Measurements from ENCODE around the gene NFKBIA. TPM values are rescaled to one million over a fixed set of nuclear protein-coding genes. Genes with fewer than 3 reads are reported as not detected.

NFKBIA gene
- total and polyA plus RNA-seq, 2 of the 8 experiments (the other 6 are each of a cell fraction or from before 2014, with no cell fraction given) = 25.9 to 49.7 TPM

GRCh38 chr14:35400648-35401421, 3.7 kb downstream of the NFKBIA start:
- H3K14ac ChIP-seq (ENCODE audit: insufficient read length) = no peak overlapping the region
- H2AFZ ChIP-seq (ENCODE audit: low read length) = no peak overlapping the region
- no peak overlapping the region for H3K4me3 ChIP-seq (ENCODE audit: extremely low read depth in 1 of 4, insufficient read depth in 2 of 4, low read depth in 3 of 4, low read length in 4 of 4)
- DNase-seq (ENCODE audit: low read depth in 1 of 2, low spot score in 2 of 2) (no peak), FAIRE-seq (no peak)
- ChIA-PET CTCF (ENCODE audit: partially characterized antibody) (interaction anchor here (0.6 to 1.2 kb wide), 2 partner anchors 9 to 369 kb away, joined by 3 read pairs; no protein-coding TSS in a partner anchor), POLR2A (ENCODE audit: partially characterized antibody) (interaction anchor here (0.6 to 2.2 kb wide), 6 partner anchors 10 to 283 kb away, joined by 3 to 10 read pairs (median 3); partner anchors contain the start of genes PPP2R3C, PRORP and PSMA6)
- H3K79me1 ChIP-seq (ENCODE audit: low read depth, low read length) = peaks cover 6% of the 10 kb centered on the region; the same call in 1 of the 2 replicates
- H3K23me2 ChIP-seq (ENCODE audit: low read depth, low read length) = peaks cover 9% of the 10 kb centered on the region
- no peak overlapping the region for H2BK20ac ChIP-seq (ENCODE audit: low read length)
- peaks cover 12 to 31% (median 24%) of the 10 kb centered on the region in 4 experiments for H3K36me3 ChIP-seq (ENCODE audit: control insufficient read depth in 2 of 4, insufficient read depth in 4 of 4, low read length in 3 of 4)
- no peaks in the 10 kb centered on the region for H3K9me3 ChIP-seq (ENCODE audit: insufficient read depth in 2 of 2, low read depth in 1 of 2, low read length in 1 of 2)
- H2BK15ac ChIP-seq (ENCODE audit: low read length) = no peak overlapping the region
- H3K23ac ChIP-seq (ENCODE audit: insufficient read length) = no peak overlapping the region
- H2BK120ac ChIP-seq (replicated peaks; ENCODE audit: low read depth, low read length) = no peak overlapping the region
- H4K8ac ChIP-seq (ENCODE audit: extremely low read depth, insufficient read depth, low read length) = no peak overlapping the region
- no peak overlapping the region for H3K18ac ChIP-seq (ENCODE audit: extremely low read depth, low read length)
- H3K27ac ChIP-seq (ENCODE audit: low read depth, low read length) = no peak overlapping the region
- no peak overlapping the region for H3K4ac ChIP-seq (replicated peaks; ENCODE audit: insufficient read length, low read depth, low read length)
- no peak overlapping the region for H3K9ac ChIP-seq (replicated peaks in 1 of 4; ENCODE audit: extremely low read depth in 1 of 4, low read depth in 3 of 4, low read length in 3 of 4)
- peaks cover 9 to 26% (median 20%) of the 10 kb centered on the region in 4 experiments for H3K4me1 ChIP-seq (replicated peaks in 1 of 4; ENCODE audit: control insufficient read depth in 3 of 4, insufficient read depth in 4 of 4, low read length in 3 of 4)
- H3K27me3 ChIP-seq (replicated peaks in 1 of 4; ENCODE audit: control insufficient read depth in 3 of 4, extremely low read depth in 1 of 4, insufficient read depth in 3 of 4, low read length in 3 of 4) = no peaks in the 10 kb centered on the region
- H2BK12ac ChIP-seq (ENCODE audit: low read depth, low read length) = no peak overlapping the region
- WGBS, 2 experiments (ENCODE audit: extremely low coverage in 1 of 2, insufficient coverage in 1 of 2, insufficient read length in 1 of 2, insufficient replicate concordance in 2 of 2, low coverage in 1 of 2, low lambda C conversion rate in 2 of 2, missing lambda C conversion rate in 1 of 2) = 85% methylated on average over 10 of the region's 10 CpGs; no CpG with 5 or more reads in 1 of the 2 experiments
- peaks cover 0 to 15% of the 10 kb centered on the region in 2 experiments; a peak in 3 of 4 replicates for H3K79me2 ChIP-seq (ENCODE audit: control insufficient read depth in 1 of 2, insufficient read depth in 2 of 2, low read length in 2 of 2)
- H2AK5ac ChIP-seq (ENCODE audit: low read depth, low read length) = no peak overlapping the region
- peaks cover 2 to 3% of the 10 kb centered on the region in 2 experiments for H4K20me1 ChIP-seq (replicated peaks in 1 of 2; ENCODE audit: control insufficient read depth in 1 of 2, insufficient read depth in 2 of 2, low read length in 2 of 2)
- no peak overlapping the region for H4K5ac ChIP-seq (ENCODE audit: insufficient read length, low read depth, low read length)
- H3K56ac ChIP-seq (replicated peaks; ENCODE audit: insufficient read length, low read depth, low read length) = no peak overlapping the region
- no peak overlapping the region for H4K91ac ChIP-seq (replicated peaks; ENCODE audit: insufficient read length, low read length)
- H2BK5ac ChIP-seq (ENCODE audit: low read depth, low read length) = no peak overlapping the region
- no peak overlapping the region for H3K4me2 ChIP-seq (ENCODE audit: insufficient read depth in 1 of 2, low read depth in 2 of 2, low read length in 2 of 2)
- TF ChIP-seq SP1 (IDR thresholded peaks at IDR 0.05; ENCODE audit: low read depth, low read length) (no peak), ATF2 (IDR thresholded peaks at IDR 0.05; ENCODE audit: low read length) (no peak), TBP (IDR thresholded peaks at IDR 0.05; ENCODE audit: low read depth, low read length) (no peak), FOSL1 (IDR thresholded peaks at IDR 0.05; ENCODE audit: insufficient read depth, low read depth, low read length) (no peak), POU5F1 (IDR thresholded peaks at IDR 0.05; ENCODE audit: low read depth, low read length) (no peak), BACH1 (IDR thresholded peaks at IDR 0.05; ENCODE audit: low read length) (no peak), TCF12 (IDR thresholded peaks at IDR 0.05; ENCODE audit: low read depth, low read length) (no peak), MAFK (IDR thresholded peaks at IDR 0.05; ENCODE audit: low read depth, low read length) (no peak), EZH2 (IDR thresholded peaks at IDR 0.05; ENCODE audit: low read depth, low read length, severe bottlenecking) (no peak), CHD1 (IDR thresholded peaks at IDR 0.05; ENCODE audit: low read depth, low read length) (no peak), KDM1A (IDR thresholded peaks at IDR 0.05; ENCODE audit: borderline replicate concordance, low read length) (no peak)

Data from H1 (cell line).